HEK293 (cell line): ENCODE measurements around the gene COL7A1.

Experiments
- CTCF ChIP-seq: fragments of 450-650 bp; formaldehyde crosslinking; IDR thresholded peaks from 2 replicates; pipeline ENCODE4 v1.5.1; 2016; ENCODE audit warnings: missing biosample characterization, missing genetic modification characterization
- ZNF350 ChIP-seq: fragments of 450-650 bp; formaldehyde crosslinking; IDR thresholded peaks from 2 replicates; pipeline ENCODE4 v1.5.0; 2017; ENCODE audit warnings: missing biosample characterization, mild to moderate bottlenecking, missing genetic modification characterization

DNA sequence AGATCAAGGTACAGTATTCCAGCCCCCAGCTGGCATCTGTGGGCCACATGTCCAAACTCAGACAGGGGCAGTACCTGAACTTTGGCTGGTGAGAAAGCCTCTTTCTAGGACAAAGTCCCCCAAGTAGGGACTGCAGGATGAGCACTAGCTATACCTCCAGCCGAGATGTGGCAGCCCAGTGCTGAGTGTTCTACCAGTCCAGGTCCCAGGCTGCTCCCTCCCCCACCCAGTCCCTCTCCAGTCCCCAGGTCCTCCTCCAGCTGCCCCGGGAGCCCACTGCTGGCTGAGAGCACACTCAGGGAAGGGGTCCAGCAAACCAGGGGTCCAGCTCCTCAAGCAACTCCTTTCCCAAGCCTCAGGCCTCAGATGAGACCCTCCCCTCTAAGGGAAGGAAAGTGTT lies 38.6 kb upstream of the COL7A1 start:
- no peak for TF ChIP-seq ZNF350
- TF ChIP-seq CTCF (tag by site-specific recombination): no peak
